Measurements from ENCODE around the gene NFYC. TPM values are rescaled to one million over a fixed set of nuclear protein-coding genes. Genes with fewer than 3 reads are reported as not detected.

The NFYC gene
- polyA plus RNA-seq, 1 of the 3 experiments (the other 2 are of a cell fraction) = 72.4 TPM

DNA sequence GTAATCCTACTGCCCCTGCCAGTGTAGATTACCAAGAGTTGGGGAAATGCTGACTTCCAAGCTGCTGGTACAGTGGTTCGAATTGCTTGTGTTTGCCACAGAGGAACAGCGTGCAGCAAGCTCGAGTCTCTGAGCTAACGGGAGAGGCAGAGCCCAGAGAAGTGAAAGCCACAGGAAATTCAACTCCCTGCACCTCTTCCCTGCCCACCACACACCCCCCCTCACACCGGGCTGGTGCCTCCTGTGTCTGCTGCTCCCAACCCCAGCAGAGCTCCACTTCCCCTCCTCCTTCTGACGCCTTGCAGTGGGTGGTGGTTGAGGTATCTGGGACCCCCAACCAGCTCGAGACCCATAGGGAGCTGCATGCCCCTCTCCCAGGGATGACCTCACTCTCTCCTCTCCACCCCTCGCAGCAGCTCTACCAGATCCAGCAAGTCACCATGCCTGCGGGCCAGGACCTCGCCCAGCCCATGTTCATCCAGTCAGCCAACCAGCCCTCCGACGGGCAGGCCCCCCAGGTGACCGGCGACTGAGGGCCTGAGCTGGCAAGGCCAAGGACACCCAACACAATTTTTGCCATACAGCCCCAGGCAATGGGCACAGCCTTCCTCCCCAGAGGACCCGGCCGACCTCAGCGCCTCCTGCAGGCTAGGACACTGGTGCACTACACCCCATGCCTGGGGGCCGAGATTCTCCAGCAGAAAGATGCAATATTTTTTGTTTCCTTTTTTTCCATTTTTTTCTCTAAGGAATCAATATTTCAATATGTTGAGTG, 79.0 kb downstream of the NFYC start:
- WGBS (ENCODE audit: low lambda C conversion rate) = 96% methylated on average over 15 of the region's 18 CpGs
- ChIA-PET CTCF (interaction anchor here (0.5 to 9.1 kb wide), 10 partner anchors 10 to 181 kb away, joined by 3 to 153 read pairs (median 4); no protein-coding TSS in a partner anchor), POLR2A (interaction anchor here (1.4 kb wide), 1 partner anchor 12 kb away, joined by 3 read pairs; no protein-coding TSS in a partner anchor)
- no peak overlapping the region for H3K4me3 ChIP-seq (ENCODE audit: low read depth in 2 of 2, low read length in 1 of 2)
- no peak overlapping the region for H3K27ac ChIP-seq (ENCODE audit: low read depth in 2 of 2, low read length in 1 of 2)
- peaks cover 17 to 53% of the 10 kb centered on the region in 2 experiments for H3K36me3 ChIP-seq (replicated peaks in 1 of 2; ENCODE audit: control insufficient read depth in 1 of 2, insufficient read depth in 2 of 2, low read length in 1 of 2)
- no peak overlapping the region for H3K9ac ChIP-seq
- no peaks in the 10 kb centered on the region for H3K79me2 ChIP-seq (ENCODE audit: insufficient read depth)
- H3K27me3 ChIP-seq (ENCODE audit: insufficient read depth) = no peaks in the 10 kb centered on the region
- H3K4me1 ChIP-seq (ENCODE audit: control insufficient read depth in 1 of 2, insufficient read depth in 2 of 2, low read depth in 1 of 2, low read length in 1 of 2) = peaks cover 0 to 5% of the 10 kb centered on the region in 2 experiments; a peak in 1 of 4 replicates
- no peaks in the 10 kb centered on the region for H3K9me3 ChIP-seq
- no peak for DNase-seq
- no peaks in the 10 kb centered on the region for H3F3A ChIP-seq (replicated peaks; ENCODE audit: insufficient read depth)
- no peak overlapping the region for H3K4me2 ChIP-seq
- no peak overlapping the region for H2AFZ ChIP-seq (ENCODE audit: low read depth)
- H3K9me2 ChIP-seq = no peaks in the 10 kb centered on the region
- no peak for TF ChIP-seq TEAD4 (IDR thresholded peaks at IDR 0.05; ENCODE audit: borderline replicate concordance, insufficient read depth)
- no peak for TF ChIP-seq MXI1 (IDR thresholded peaks at IDR 0.05; ENCODE audit: low read depth, low read length)
- TF ChIP-seq SIN3A (IDR thresholded peaks at IDR 0.05; ENCODE audit: borderline replicate concordance, low read depth, low read length) = no peak
- TF ChIP-seq TCF12 (IDR thresholded peaks at IDR 0.05) = no peak
- no peak for TF ChIP-seq YY1 (IDR thresholded peaks at IDR 0.05; ENCODE audit: low read depth)
- TF ChIP-seq SMC3 (IDR thresholded peaks at IDR 0.05; ENCODE audit: low read depth, low read length) = no peak
- TF ChIP-seq EP300 (IDR thresholded peaks at IDR 0.05; ENCODE audit: borderline replicate concordance in 1 of 2, low read depth in 1 of 2, low read length in 1 of 2) = no peak
- TF ChIP-seq NRF1 (IDR thresholded peaks at IDR 0.05; ENCODE audit: low read depth, low read length) = no peak
- TF ChIP-seq, protein P1, sequence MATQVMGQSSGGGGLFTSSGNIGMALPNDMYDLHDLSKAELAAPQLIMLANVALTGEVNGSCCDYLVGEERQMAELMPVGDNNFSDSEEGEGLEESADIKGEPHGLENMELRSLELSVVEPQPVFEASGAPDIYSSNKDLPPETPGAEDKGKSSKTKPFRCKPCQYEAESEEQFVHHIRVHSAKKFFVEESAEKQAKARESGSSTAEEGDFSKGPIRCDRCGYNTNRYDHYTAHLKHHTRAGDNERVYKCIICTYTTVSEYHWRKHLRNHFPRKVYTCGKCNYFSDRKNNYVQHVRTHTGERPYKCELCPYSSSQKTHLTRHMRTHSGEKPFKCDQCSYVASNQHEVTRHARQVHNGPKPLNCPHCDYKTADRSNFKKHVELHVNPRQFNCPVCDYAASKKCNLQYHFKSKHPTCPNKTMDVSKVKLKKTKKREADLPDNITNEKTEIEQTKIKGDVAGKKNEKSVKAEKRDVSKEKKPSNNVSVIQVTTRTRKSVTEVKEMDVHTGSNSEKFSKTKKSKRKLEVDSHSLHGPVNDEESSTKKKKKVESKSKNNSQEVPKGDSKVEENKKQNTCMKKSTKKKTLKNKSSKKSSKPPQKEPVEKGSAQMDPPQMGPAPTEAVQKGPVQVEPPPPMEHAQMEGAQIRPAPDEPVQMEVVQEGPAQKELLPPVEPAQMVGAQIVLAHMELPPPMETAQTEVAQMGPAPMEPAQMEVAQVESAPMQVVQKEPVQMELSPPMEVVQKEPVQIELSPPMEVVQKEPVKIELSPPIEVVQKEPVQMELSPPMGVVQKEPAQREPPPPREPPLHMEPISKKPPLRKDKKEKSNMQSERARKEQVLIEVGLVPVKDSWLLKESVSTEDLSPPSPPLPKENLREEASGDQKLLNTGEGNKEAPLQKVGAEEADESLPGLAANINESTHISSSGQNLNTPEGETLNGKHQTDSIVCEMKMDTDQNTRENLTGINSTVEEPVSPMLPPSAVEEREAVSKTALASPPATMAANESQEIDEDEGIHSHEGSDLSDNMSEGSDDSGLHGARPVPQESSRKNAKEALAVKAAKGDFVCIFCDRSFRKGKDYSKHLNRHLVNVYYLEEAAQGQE (IDR thresholded peaks at IDR 0.05; ENCODE audit: low read depth, low read length) = no peak
- TF ChIP-seq, protein P2, sequence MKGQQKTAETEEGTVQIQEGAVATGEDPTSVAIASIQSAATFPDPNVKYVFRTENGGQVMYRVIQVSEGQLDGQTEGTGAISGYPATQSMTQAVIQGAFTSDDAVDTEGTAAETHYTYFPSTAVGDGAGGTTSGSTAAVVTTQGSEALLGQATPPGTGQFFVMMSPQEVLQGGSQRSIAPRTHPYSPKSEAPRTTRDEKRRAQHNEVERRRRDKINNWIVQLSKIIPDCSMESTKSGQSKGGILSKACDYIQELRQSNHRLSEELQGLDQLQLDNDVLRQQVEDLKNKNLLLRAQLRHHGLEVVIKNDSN (IDR thresholded peaks at IDR 0.05; ENCODE audit: borderline replicate concordance, low read depth) = no peak
- no peak for TF ChIP-seq FOXJ3 (CRISPR knock-in tag; IDR thresholded peaks at IDR 0.05)
- no peak for TF ChIP-seq TAF1 (IDR thresholded peaks at IDR 0.05; ENCODE audit: borderline replicate concordance, low read depth, low read length)
- no peak for TF ChIP-seq MAX (IDR thresholded peaks at IDR 0.05; ENCODE audit: low read depth)
- TF ChIP-seq ZBTB33 (IDR thresholded peaks at IDR 0.05; ENCODE audit: borderline replicate concordance, low read depth) = no peak
- TF ChIP-seq PBX3 (IDR thresholded peaks at IDR 0.05) = no peak
- H4K20me1 ChIP-seq (ENCODE audit: insufficient read depth) = no peaks in the 10 kb centered on the region

All from SK-N-SH (cell line).